ENCODE data around the gene LCN12.
A peak's percentile ranks its signal among the peaks of the same experiment; 100 is the strongest.

The LCN12 gene

GRCh38 chr9:136974817-136975535, 22.9 kb downstream of the LCN12 start:
- no peak for DNase-seq

GRCh38 chr9:136975644-136976043, 23.6 kb downstream of the LCN12 start:
- DNase-seq, result no peak

DNA sequence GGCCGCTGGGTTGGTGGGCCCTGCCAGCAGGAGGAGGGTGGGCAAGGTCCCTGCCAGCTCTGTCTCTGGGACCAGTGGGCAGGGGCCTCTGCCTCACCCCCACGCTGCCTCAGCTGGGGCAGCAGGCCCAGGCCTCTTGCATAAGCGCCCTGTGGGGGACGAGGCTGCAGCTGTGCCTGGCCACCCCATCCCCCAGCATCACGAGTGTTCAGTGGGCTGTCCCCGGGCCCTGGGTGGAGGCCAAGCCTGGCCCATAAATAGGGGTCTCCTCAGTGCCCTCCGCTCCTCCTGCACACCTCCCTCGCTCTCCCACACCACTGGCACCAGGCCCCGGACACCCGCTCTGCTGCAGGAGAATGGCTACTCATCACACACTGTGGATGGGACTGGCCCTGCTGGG, 25.1 kb downstream of the LCN12 start, which contains the start of gene PTGDS:
TSS of gene PTGDS (plus strand) at position 282 of the 400 bp plus-strand sequence. CDS start at position 357, 75 bp downstream.
- DNase-seq, result no peak

DNA sequence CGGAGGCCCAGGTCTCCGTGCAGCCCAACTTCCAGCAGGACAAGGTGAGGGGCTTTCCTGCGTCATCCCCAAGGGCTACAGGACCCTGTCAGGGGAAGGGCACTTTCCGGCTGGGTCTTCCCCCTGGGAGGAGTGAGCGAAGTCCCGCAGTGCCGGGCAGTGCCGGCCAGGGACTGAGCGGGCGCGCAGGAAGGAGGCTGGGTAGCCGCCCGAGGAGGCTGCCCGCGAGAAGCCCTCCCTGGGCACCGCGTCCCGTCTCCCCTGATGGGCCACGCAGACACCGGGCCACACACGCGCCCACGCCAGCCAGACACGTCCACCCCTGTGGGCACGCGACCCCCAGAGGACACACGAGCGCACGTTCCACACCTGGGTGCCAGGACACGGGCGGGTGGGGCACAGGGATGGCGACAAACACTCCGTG, 25.6 kb downstream of the LCN12 start:
- DNase-seq, result no peak

DNA sequence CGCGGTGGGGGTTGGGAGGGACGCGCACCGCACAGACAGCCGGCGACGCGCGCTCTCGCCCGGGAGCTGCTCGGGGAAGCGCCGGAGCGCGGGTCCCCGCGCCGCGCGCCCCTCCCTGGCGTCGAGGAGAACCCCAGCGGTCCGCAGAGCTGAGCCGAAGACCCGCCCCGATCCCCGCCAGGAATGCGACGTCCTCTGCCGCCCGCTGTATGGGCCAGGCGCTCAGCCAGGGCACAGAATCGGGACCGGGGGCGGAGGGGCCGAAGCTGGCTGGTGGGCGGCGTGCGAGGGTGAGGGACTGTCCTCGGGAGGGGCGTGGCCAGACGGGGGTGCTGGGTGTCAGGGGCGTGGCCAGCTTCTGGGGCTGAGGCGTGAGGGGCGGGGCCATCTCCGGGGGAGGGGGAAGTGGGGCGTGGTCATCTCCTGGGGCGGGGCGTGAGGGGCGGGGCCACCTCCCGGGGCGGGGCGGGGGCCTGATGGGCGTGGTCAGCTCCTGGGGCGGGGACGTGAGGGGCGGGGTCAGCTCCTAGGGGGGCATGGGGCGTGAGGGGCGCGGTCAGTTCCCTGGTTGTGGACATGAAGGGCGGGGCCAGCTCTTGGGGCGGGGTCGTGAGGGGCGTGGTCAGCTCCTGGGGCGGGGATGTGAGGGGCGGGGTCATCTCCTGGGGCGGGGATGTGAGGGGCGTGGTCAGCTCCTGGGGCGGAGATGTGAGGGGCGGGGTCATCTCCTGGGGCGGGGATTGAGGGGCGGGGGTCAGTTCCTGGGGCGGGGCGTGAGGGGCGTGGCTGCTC, 26.2 kb downstream of the LCN12 start:
- DNase-seq, result peak; percentile 21

- DNase-seq, result no peak
These were observed 26.9 kb downstream of the LCN12 start for GRCh38 chr9:136978865-136979544.

GRCh38 chr9:136979769-136980587, 27.9 kb downstream of the LCN12 start:
- DNase-seq, result no peak

DNA sequence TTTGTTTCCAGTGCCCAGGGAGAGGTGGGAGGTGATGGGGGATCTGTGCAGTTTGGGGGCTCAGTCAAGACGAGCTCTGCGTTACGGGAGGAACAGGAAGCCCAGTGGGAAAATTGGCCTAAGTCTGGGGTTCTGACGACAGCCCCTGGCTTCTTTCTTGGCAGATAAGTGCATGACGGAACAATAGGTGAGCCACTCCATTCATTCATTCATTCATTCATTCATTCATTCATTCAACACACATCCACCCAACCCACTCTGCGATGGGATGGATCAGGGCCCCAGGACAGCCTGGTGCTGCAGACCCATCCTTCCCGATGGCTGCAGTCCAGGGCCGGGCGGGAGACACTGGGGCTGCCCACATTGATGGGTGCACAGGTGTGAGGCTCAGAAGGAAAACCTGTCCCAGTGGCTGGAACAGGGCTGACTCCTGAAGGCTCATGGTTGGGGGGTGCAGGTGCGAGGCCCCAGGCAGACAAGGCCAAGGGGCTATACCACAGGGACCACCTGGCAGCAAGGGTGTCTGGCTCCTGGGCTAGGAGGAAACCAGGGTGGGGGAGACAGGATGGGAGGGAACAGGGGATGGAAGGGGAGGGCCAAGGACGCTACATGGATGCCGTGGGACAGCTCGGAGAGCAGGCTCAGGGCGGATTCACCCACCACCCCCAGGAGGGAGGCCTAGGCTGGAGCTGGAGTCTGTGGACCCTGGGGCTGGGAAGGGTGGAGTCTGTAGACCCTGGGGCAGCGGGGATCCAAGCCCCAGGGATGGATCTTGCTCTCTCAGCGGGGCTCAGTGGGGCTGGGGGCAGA, 28.8 kb downstream of the LCN12 start:
- DNase-seq, result no peak

GRCh38 chr9:136981588-136982231, 29.6 kb downstream of the LCN12 start:
- no peak for DNase-seq

- no peak for DNase-seq
These were observed 30.4 kb downstream of the LCN12 start, which contains the start of gene LCNL1 for GRCh38 chr9:136982232-136983051. LCNL1 (plus strand) TSS chr9:136982993; CDS start chr9:136983587, 594 bp downstream.

GRCh38 chr9:136983167-136983566, 31.1 kb downstream of the LCN12 start:
- DNase-seq, result no peak

DNA sequence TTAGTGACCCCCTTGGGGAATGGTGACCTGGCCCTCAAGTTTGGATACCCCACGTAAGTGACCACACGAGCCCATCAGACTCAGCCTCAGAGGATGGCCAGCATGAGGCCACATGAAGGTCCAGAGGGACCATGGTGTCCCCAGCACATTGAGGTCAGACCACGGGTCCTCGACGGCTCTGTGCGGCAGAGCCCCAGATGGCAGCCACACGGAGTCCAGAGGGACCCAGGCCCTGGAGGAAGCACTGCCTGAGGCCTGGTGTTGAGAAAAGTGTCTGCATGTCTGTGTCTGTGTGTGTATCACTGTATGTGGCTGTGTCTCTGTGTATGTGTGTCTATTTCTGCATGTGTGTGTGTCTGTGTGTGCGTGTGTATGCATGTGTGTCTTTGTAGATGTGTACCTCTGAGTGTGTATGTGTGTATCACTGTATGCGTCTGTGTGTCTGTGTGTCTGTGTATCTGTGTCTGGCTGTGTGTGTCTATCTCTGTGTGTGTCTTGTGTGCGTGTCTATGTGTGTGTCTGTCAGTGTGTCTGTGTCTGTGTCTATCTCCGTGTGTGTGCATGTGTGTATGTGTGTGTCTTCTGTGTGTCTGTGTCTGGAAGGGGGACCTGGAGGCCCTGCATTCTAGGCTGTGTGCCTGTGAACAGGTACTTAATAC, 31.7 kb downstream of the LCN12 start:
- DNase-seq, result no peak

DNA sequence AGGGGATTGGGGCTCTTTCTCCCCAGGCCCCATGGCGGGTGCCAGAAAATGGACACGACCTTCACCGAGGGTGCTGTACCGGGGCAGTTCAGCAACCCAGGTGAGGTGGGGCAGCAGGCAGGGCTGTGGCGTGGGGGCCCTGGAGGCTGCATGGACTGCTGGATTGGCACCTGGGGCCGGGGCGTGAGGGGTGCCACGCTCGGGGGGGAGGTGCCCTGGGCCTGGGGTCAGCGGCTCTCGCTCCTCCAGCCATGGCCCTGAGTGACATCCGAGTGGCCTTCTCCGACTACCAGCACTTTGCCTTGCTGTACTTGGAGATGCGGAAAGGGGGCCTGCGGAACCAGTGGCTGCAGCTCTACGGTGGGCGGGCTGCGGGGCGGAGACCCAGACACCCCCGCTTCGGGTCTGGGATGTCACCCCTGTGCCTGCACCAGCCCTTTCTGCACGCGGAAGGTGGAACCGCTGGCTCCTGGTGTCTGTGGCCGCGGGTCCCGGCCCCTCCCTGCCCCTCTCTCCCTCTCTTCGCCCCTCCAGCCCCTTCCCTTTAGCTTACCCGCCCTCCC, 32.5 kb downstream of the LCN12 start:
- DNase-seq, result no peak

DNA sequence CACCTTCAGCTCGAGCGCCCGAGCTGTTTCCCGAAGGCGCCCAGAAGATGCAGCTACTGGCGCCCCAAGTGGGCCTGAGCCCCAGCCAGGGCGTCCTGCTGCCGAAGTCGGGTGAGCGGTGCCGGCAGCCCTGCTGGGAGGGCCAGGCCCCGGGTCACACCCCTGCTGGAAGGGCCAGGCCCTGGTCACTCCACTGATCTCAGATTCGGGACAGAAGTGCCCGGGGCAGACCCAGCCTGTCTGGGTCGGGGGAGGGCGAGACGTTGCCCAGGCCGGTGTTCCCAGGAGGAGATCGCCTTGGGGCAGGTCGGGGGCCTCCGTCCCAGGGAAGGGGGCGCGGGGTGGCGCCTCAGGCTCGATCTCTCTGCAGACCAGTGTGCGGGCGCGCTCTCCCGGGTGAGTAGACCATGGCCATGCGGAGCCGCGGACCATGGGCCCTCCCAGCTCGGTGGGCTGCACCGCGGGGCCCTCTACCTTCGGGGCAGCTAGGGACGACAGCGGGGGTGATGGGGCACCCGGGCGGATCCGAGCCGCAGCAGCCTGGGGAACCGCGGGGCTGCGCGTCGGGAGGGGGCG, 33.0 kb downstream of the LCN12 start:
- DNase-seq, result no peak

DNA sequence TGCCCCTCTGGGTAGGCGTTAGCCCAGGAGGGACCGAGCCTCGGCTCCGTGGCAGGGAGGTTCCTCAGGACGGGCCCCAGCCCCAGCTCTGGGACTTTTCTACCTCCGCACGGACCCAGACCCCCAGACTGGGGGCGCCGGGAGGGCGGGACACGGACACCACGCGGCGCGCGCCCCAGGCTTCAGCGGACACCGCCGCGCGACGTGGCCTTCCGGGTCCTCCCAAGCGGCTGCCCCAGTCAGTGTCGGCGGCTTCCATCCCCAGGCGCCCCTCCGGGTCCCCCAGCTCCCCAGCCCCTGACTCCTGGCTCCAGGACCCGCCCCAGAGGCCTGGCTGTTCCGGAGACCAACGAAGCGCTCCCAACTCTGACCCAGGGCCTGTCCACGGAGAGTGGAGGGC, 33.8 kb downstream of the LCN12 start:
- no peak for DNase-seq

DNA sequence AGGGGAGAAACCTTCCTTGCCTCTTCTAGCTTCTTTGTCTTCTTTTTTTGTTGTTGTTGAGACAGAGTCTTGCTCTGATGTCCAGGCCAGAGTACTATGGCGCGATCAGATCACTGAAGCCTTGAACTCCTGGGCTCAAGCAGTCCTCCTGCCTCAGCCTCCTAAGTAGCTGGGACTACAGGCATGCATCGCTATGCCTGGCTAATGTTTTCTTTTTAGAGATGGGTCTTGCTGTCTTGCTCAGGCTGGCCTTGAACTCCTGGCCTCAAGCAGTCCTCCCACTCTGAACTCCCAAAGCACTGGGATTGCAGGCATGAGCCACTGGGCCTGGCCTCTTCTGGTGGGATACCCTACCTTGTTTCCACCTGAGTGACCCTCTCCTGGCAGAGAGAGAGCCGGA, 36.8 kb downstream of the LCN12 start:
- DNase-seq, result no peak

DNA sequence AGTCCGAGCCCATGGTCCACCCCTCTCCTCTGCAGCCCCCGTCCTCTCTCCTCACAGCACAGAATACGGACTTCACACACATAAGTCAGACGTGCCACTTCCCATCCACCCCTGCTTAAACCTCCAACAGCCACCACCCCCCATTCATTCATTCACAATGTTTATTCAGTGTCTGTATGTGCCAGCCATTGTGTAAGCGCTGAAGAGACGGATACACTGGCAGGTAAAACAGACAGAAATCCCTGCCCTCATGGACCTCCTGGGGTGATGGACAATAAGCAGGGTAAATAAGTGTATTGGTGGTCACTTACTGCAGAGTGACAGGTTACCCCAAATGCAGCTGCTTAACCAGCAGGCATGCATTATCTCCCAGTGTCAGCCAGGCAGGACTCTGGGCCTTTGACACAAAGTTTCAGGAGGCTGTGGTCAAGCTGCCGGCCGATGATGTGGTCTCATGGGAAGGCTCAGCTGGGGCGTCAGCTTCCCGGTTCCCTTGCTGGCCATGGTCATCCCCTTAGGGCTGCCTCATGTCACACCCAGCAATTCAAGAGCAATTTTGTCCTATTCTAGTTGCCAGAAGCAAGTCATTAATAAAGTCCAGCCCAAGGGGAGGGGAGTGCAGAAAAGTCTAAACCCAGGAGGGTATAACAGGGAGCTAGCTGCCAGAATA, 38.3 kb downstream of the LCN12 start:
- DNase-seq, result no peak
